Ishikawa (cell line): ENCODE measurements around the gene SFMBT1.

ENCODE experiments used
- CEBPB ChIP-seq: IDR thresholded peaks from 2 replicates; pipeline ENCODE4 v1.6.1; 2012
- CREB1 ChIP-seq: IDR thresholded peaks from 2 replicates; pipeline ENCODE4 v1.6.1; 2012; ENCODE audit warnings: low read depth
- EGR1 ChIP-seq: IDR thresholded peaks from 2 replicates; pipeline ENCODE4 v1.6.1; 2012
- EP300 ChIP-seq: IDR thresholded peaks from 2 replicates; pipeline ENCODE4 v1.6.1; 2012; ENCODE audit warnings: borderline replicate concordance
- FOXM1 ChIP-seq: IDR thresholded peaks from 2 replicates; pipeline ENCODE4 v1.6.1; 2012; ENCODE audit warnings: low read depth, borderline replicate concordance
- MAX ChIP-seq: IDR thresholded peaks from 2 replicates; pipeline ENCODE4 v1.6.1; 2012
- NFIC ChIP-seq: IDR thresholded peaks from 2 replicates; pipeline ENCODE4 v1.6.1; 2012
- RAD21 ChIP-seq: IDR thresholded peaks from 2 replicates; pipeline ENCODE4 v1.6.1; 2012; ENCODE audit warnings: low read depth
- REST ChIP-seq: IDR thresholded peaks from 2 replicates; pipeline ENCODE4 v1.6.1; 2012; ENCODE audit warnings: low read depth, mild to moderate bottlenecking
- TAF1 ChIP-seq: IDR thresholded peaks from 2 replicates; pipeline ENCODE4 v1.6.1; 2012; ENCODE audit warnings: low read depth, mild to moderate bottlenecking
- TCF12 ChIP-seq: IDR thresholded peaks from 2 replicates; pipeline ENCODE4 v1.6.1; 2012; ENCODE audit warnings: low read depth
- TEAD4 ChIP-seq: IDR thresholded peaks from 2 replicates; pipeline ENCODE4 v1.6.1; 2012
- USF1 ChIP-seq: IDR thresholded peaks from 2 replicates; pipeline ENCODE4 v1.6.1; 2012
- YY1 ChIP-seq: IDR thresholded peaks from 2 replicates; pipeline ENCODE4 v1.6.1; 2012; ENCODE audit warnings: low read depth
- ZBTB7A ChIP-seq: IDR thresholded peaks from 2 replicates; pipeline ENCODE4 v1.6.1; 2012; ENCODE audit warnings: low read depth

SFMBT1 gene

GRCh38 chr3:52890735-52891134, 155.1 kb downstream of the SFMBT1 start:
- TF ChIP-seq TCF12 (no peak), MAX (no peak), FOXM1 (no peak), TAF1 (no peak), TEAD4 (no peak), CEBPB (no peak), ZBTB7A (no peak), REST (no peak), USF1 (no peak), NFIC (no peak), CREB1 (no peak), EGR1 (no peak)

- no peak for TF ChIP-seq RAD21
- no peak for TF ChIP-seq MAX
- no peak for TF ChIP-seq YY1
- TF ChIP-seq TAF1: no peak
- no peak for TF ChIP-seq ZBTB7A
- TF ChIP-seq CEBPB: no peak
- TF ChIP-seq TCF12: no peak
- no peak for TF ChIP-seq CREB1
- TF ChIP-seq NFIC: no peak
- TF ChIP-seq FOXM1: no peak
- TF ChIP-seq USF1: no peak
- TF ChIP-seq TEAD4: no peak
- no peak for TF ChIP-seq EGR1
Observed at GRCh38 chr3:52889901-52890300, 156.0 kb downstream of the SFMBT1 start.

GRCh38 chr3:52887166-52887565, 158.7 kb downstream of the SFMBT1 start:
- TF ChIP-seq REST: no peak
- TF ChIP-seq RAD21: no peak
- TF ChIP-seq TCF12: no peak
- TF ChIP-seq EP300: no peak
- TF ChIP-seq TAF1: no peak
- TF ChIP-seq USF1: no peak
- TF ChIP-seq ZBTB7A: no peak
- TF ChIP-seq YY1: no peak
- TF ChIP-seq TEAD4: no peak
- TF ChIP-seq EGR1: no peak
- TF ChIP-seq CEBPB: no peak
- TF ChIP-seq FOXM1: no peak
- no peak for TF ChIP-seq NFIC

GRCh38 chr3:52886049-52886730, 159.7 kb downstream of the SFMBT1 start:
- TF ChIP-seq MAX: no peak
- TF ChIP-seq TAF1: no peak
- TF ChIP-seq NFIC: no peak
- TF ChIP-seq RAD21: no peak
- no peak for TF ChIP-seq CREB1
- TF ChIP-seq TEAD4: no peak
- TF ChIP-seq CEBPB: no peak
- no peak for TF ChIP-seq USF1
- no peak for TF ChIP-seq EP300
- no peak for TF ChIP-seq TCF12
- no peak for TF ChIP-seq FOXM1
- no peak for TF ChIP-seq ZBTB7A
- no peak for TF ChIP-seq EGR1
